Stomach smooth muscle (tissue), 2 donors: ENCODE results near the gene SRMS.

ENCODE experiments used
- H3K27ac ChIP-seq: one replicate; pipeline ENCODE4 v1.7.0; 2013; ENCODE audit warnings: mild to moderate bottlenecking, low read length, inconsistent platforms
- H3K27me3 ChIP-seq, 2 donors: one replicate each; pipeline ENCODE4 v1.7.0; 2013; ENCODE audit warnings: low read length in 2 of 2; ENCODE audit not compliant: insufficient read depth in 2 of 2, control insufficient read depth in 1 of 2
- H3K36me3 ChIP-seq, 2 donors: one replicate each; pipeline ENCODE4 v1.7.0; 2013; ENCODE audit warnings: low read length in 2 of 2; ENCODE audit not compliant: control insufficient read depth in 2 of 2, insufficient read depth in 2 of 2
- H3K4me1 ChIP-seq: one replicate; pipeline ENCODE4 v1.7.0; 2013; ENCODE audit warnings: low read length; ENCODE audit not compliant: control insufficient read depth, insufficient read depth
- H3K4me3 ChIP-seq, 2 donors: one replicate each; pipeline ENCODE4 v1.7.0; 2013; ENCODE audit warnings: low read length in 2 of 2
- H3K9ac ChIP-seq, 2 donors: one replicate each; pipeline ENCODE4 v1.7.0; 2013; ENCODE audit warnings: low read length in 2 of 2, mild to moderate bottlenecking in 1 of 2
- H3K9me3 ChIP-seq, 2 donors: one replicate each; pipeline ENCODE4 v1.7.0; 2013; ENCODE audit warnings: low read length in 2 of 2; ENCODE audit not compliant: control insufficient read depth in 2 of 2
- donor health status: healthy.
- donor health status: Pancreatic carcinoma.

Gene SRMS

GRCh38 chr20:63555661-63556381 is 8.3 kb upstream of the SRMS start:
- Histone ChIP-seq H3K9ac (no peak overlapping the region), H3K27ac (no peak overlapping the region), H3K27me3 (peaks cover 0 to 3% of the 10 kb centered on the region in 2 donors), H3K9me3 (no peaks in the 10 kb centered on the region), H3K4me3 (no peak overlapping the region), H3K4me1 (peaks cover 11% of the 10 kb centered on the region), H3K36me3 (peaks cover 6% of the 10 kb centered on the region in 2 donors)

DNA sequence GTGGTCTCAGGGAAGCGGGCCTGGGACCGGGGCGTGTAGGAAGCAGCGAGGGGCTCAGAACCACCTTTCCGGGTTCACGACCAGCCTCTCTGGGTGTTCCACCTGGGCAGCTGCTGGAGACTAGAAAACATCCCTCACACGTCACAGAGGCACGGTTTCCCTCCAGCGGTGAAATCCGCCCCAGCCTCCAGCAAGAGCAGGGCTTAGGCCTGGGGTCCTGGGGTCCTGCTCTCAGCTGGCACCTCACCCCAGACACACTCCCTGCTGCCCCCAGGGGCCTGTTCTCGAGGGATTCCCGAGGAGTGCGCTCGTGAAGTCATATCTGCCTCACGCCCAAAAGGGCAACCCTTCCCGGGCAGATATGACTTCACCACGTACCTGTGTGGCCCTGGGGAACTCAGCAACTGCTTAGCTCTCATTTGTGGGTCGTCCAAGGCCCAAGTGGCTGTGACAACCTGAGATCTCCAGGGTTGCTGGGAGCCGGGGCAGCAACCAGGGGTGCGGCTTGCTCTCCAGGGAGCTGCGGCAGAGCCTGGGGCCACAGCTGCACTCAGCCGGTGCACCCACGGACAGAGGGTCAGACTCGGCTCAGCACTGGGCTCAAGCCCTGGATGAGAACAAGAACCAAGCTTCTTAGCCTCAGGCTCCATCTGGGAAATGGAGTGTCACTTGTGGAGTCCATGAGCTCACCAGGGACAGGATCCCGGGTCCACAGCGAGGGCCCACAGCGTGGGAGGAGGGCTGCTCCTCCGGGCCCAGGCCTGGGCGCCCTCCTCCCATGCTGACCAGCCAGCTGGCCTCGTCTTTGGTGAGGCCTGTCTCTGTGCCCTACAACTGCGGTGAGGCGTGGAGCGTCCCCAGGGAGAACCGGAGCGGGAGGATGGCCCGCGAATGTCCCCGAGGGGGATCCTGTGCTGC is 7.1 kb upstream of the SRMS start:
- H3K36me3 ChIP-seq = no peaks in the 10 kb centered on the region
- no peak overlapping the region for H3K27ac ChIP-seq
- H3K4me3 ChIP-seq = no peak overlapping the region
- H3K4me1 ChIP-seq = peaks cover 11% of the 10 kb centered on the region
- H3K9me3 ChIP-seq = no peaks in the 10 kb centered on the region
- H3K9ac ChIP-seq = no peak overlapping the region
- peaks cover 4 to 5% of the 10 kb centered on the region in 2 donors for H3K27me3 ChIP-seq

DNA sequence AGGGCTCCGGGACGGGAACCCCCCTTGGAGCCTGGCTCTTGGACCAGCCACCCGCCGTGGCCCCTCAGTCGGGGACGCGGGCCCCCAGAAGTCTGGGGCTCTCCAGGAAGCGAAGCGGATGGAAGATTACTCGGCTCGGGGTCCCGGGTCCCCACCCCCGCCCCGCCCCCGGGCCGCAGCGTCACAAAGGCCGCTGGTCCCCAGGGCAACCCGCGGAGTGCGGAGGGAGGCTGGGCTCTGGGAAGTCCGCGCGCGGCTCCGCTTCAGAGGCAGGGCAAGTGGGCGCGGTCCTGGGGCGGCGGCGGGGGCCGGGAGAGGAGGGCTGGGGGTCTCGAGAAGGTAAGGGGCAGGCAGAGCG is 6.4 kb upstream of the SRMS start, which contains the start of gene FNDC11:
Gene FNDC11 (plus strand): TSS at position 227 of the 358 bp plus-strand sequence. CDS start 1,505 bp downstream, outside the sequence.
- H3K27me3 ChIP-seq = peaks cover 6% of the 10 kb centered on the region in 2 donors
- H3K36me3 ChIP-seq = no peaks in the 10 kb centered on the region
- H3K4me1 ChIP-seq = peaks cover 11% of the 10 kb centered on the region
- no peaks in the 10 kb centered on the region for H3K9me3 ChIP-seq
- no peak within 1 kb of the TSS for H3K9ac ChIP-seq
- H3K27ac ChIP-seq = no peak within 1 kb of the TSS
- peak within 1 kb of the TSS; percentile 62 to 70 for H3K4me3 ChIP-seq

DNA sequence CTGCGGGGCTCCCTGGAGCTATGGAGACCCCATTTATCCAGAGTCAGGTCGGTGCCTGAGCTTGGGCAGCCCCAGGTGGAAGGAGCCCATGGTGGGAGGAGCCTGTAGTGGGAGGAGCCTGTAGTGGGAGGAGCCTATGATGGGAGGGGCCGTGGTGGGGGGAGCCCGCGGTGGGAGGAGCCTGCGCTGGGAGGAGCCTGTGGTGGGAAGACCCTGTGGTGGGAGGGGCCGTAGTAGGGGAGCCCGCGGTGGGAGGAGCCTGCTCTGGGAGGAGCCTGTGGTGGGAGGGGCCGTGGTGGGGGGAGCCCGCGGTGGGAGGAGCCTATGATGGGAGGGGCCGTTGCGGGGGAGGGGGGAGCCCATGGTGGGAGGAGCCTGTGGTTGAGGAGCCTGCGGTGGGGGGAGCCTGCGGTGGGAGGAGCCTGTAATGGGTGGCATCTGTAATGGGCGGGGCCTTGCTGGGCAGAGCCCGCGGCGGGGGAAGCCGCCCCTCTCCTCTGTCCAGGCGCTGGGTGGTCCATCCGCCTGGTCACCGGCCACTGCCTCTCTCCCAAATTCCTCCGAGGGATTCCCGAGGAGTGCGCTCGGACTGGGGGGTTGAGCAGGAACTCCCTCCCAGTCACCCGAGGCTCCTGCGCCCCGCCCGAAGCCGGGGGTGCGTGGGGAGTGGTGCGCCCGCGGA is 5.8 kb upstream of the SRMS start:
- H3K36me3 ChIP-seq = no peaks in the 10 kb centered on the region
- H3K4me1 ChIP-seq = peaks cover 11% of the 10 kb centered on the region
- H3K4me3 ChIP-seq = peak overlapping the region; percentile 62 to 70
- no peak overlapping the region for H3K27ac ChIP-seq
- H3K9ac ChIP-seq = no peak overlapping the region
- no peaks in the 10 kb centered on the region for H3K9me3 ChIP-seq
- peaks cover 10 to 11% of the 10 kb centered on the region in 2 donors for H3K27me3 ChIP-seq

DNA sequence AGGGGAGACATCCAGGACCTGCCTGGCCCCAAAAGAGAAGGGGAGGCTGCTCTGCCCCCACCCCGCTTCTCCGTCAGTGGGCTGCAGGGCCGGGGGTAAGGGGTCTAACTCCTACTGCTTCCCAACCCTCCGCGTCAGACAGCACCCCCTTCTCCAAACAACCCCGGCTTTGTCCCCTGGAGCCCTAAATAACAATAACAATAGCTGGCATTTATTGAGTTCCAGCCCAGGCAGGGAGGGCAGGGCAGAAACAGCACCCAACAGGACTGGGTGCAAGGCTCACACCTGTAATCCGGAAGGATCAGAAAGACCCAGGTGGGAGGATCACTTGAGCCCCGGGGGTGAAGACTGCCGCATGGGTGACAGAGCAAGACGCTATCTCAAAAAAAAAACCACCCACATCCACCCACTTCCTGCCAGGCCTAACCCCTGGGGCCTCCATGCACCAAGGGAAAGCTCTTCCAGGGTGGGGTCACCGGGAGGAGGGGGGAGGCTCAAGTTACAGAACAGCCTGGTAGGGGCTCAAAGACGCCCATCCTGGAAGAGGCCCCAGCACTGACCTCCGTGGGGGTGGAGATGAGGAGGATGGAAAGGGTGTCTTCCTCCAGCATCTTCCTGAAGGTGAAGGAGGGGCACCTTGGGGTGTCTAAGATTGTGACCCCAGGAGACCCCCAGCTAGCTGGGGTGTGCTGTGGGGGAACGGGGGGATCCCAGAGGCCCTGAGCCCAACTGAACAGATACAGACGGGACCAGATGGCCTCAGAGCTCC is 5.1 kb upstream of the SRMS start:
- H3K4me3 ChIP-seq = no peak overlapping the region
- no peak overlapping the region for H3K9ac ChIP-seq
- H3K27ac ChIP-seq = no peak overlapping the region
- no peaks in the 10 kb centered on the region for H3K36me3 ChIP-seq
- peaks cover 11% of the 10 kb centered on the region for H3K4me1 ChIP-seq
- H3K27me3 ChIP-seq = peaks cover 14 to 16% of the 10 kb centered on the region in 2 donors
- H3K9me3 ChIP-seq = no peaks in the 10 kb centered on the region

GRCh38 chr20:63551068-63551467 is 3.5 kb upstream of the SRMS start:
- Histone ChIP-seq H3K27me3 (peaks cover 16 to 18% of the 10 kb centered on the region in 2 donors), H3K9ac (no peak overlapping the region), H3K36me3 (no peaks in the 10 kb centered on the region), H3K9me3 (no peaks in the 10 kb centered on the region), H3K27ac (no peak overlapping the region), H3K4me1 (peaks cover 11% of the 10 kb centered on the region), H3K4me3 (no peak overlapping the region)

- peaks cover 16 to 22% of the 10 kb centered on the region in 2 donors for H3K27me3 ChIP-seq
- no peak overlapping the region for H3K27ac ChIP-seq
Measured at GRCh38 chr20:63549679-63550282, 2.2 kb upstream of the SRMS start.

DNA sequence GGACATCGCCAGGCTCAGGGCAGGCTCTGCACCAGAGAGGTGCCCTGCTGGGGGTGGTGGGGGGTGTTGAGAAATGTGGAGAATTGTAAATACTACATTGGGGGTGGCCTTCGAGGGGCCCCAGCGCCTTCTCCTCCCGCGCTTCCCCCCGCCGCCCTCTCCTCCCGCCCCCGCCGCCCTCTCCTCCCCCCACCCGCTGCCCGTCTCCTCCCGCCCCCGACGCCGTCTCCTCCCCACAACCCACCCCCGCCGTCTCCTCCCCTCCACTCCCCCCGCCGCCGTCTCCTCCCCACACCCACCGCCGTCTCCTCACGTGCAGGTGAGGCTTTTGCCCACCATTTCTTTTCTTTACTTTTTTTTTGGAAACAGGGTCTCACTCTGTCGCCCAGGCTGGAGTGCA is 1.5 kb upstream of the SRMS start:
- Histone ChIP-seq H3K27me3 (peaks cover 18 to 22% of the 10 kb centered on the region in 2 donors), H3K9me3 (no peaks in the 10 kb centered on the region), H3K9ac (no peak overlapping the region), H3K27ac (no peak overlapping the region), H3K4me1 (peaks cover 8% of the 10 kb centered on the region), H3K4me3 (no peak overlapping the region), H3K36me3 (no peaks in the 10 kb centered on the region)

More at GRCh38 chr20:63549679-63550282, 2.2 kb upstream of the SRMS start:
- H3K36me3 ChIP-seq = no peaks in the 10 kb centered on the region
- H3K9me3 ChIP-seq = no peaks in the 10 kb centered on the region
- no peak overlapping the region for H3K4me3 ChIP-seq
- no peak overlapping the region for H3K9ac ChIP-seq
- peaks cover 11% of the 10 kb centered on the region for H3K4me1 ChIP-seq

- Histone ChIP-seq H3K9me3 (no peaks in the 10 kb centered on the region), H3K36me3 (no peaks in the 10 kb centered on the region), H3K9ac (no peak overlapping the region), H3K4me1 (peaks cover 3% of the 10 kb centered on the region), H3K4me3 (no peak overlapping the region), H3K27me3 (peaks cover 20 to 22% of the 10 kb centered on the region in 2 donors), H3K27ac (no peak overlapping the region)
Measured at GRCh38 chr20:63548542-63548941, 993 bp upstream of the SRMS start.
